WTC11 (cell line): ENCODE data around the gene IFT20. TPM values are rescaled to one million over a fixed set of nuclear protein-coding genes. Genes with fewer than 3 reads are reported as not detected.

Experiments
- ATAC-seq: fragments of 200-7000 bp; cut with Tn5 transposase; 2 replicates; pipeline ENCODE4 v1.10.0; 2021; ENCODE audit warnings: mild to moderate bottlenecking, moderate library complexity
- CTCF ChIA-PET: fragments of 300-600 bp; sonication (Branson Sonifier 250); formaldehyde crosslinking; loops from one replicate; lab custom pipeline; 2021; ENCODE audit warnings: antibody characterized with exemption; lab: Charles Lee
- POLR2A ChIA-PET: fragments of 350-600 bp; sonication (Branson Sonifier 250); formaldehyde crosslinking; loops from one replicate; lab custom pipeline; 2021; ENCODE audit warnings: antibody characterized with exemption; lab: Charles Lee
- DNase-seq: peaks from one replicate; pipeline ENCODE4 v3.0.0; 2021; ENCODE audit warnings: low spot score
- H3K27ac Mint-ChIP-seq: 2 replicates; pipeline ENCODE4 v1.8.0; 2021; ENCODE audit warnings: mixed read lengths
- H3K27me3 Mint-ChIP-seq: 2 replicates; pipeline ENCODE4 v1.8.0; 2021; ENCODE audit warnings: low read depth, mild to moderate bottlenecking, moderate library complexity, mixed read lengths
- H3K36me3 Mint-ChIP-seq: 2 replicates; pipeline ENCODE4 v1.8.0; 2021; ENCODE audit warnings: mixed read lengths
- H3K4me1 Mint-ChIP-seq: 2 replicates; pipeline ENCODE4 v1.8.0; 2022; ENCODE audit warnings: mixed read lengths
- H3K4me3 Mint-ChIP-seq: 2 replicates; pipeline ENCODE4 v1.8.0; 2021; ENCODE audit warnings: mild to moderate bottlenecking, moderate library complexity, mixed read lengths
- H3K9me3 Mint-ChIP-seq: 2 replicates; pipeline ENCODE4 v1.8.0; 2021; ENCODE audit warnings: mixed read lengths
- ATF2 ChIP-seq: sonication (generic); formaldehyde crosslinking; IDR thresholded peaks from 2 replicates; pipeline ENCODE4 v1.8.1; 2022; ENCODE audit warnings: low read depth, missing genetic modification reagents, borderline replicate concordance
- ATF6 ChIP-seq: sonication (generic); formaldehyde crosslinking; IDR thresholded peaks from 2 replicates; pipeline ENCODE4 v1.8.1; 2023; ENCODE audit warnings: mild to moderate bottlenecking, missing genetic modification reagents
- CTCF ChIP-seq: fragments of 200-600 bp; IDR thresholded peaks from 2 replicates; pipeline ENCODE4 v1.8.0; 2022; ENCODE audit warnings: antibody characterized with exemption
- ESRRA ChIP-seq: sonication (generic); formaldehyde crosslinking; IDR thresholded peaks from 2 replicates; pipeline ENCODE4 v1.8.1; 2022; ENCODE audit warnings: mild to moderate bottlenecking, missing genetic modification reagents, borderline replicate concordance
- HMGA2 ChIP-seq: fragments of 250-450 bp; sonication (Bioruptor Pico); IDR thresholded peaks from 2 replicates; pipeline ENCODE4 v1.4.0; 2021; ENCODE audit warnings: mild to moderate bottlenecking, moderate library complexity
- KAT7 ChIP-seq: sonication (generic); formaldehyde crosslinking; IDR thresholded peaks from 2 replicates; pipeline ENCODE4 v1.8.1; 2023; ENCODE audit warnings: missing genetic modification reagents, mild to moderate bottlenecking, borderline replicate concordance
- MAX ChIP-seq: sonication (generic); formaldehyde crosslinking; IDR thresholded peaks from 2 replicates; pipeline ENCODE4 v1.8.0; 2022; ENCODE audit warnings: mild to moderate bottlenecking, missing genetic modification reagents
- NFYB ChIP-seq: sonication (generic); formaldehyde crosslinking; conservative IDR thresholded peaks from 2 replicates; pipeline ENCODE4 v1.8.0; 2022; ENCODE audit warnings: low read depth, missing genetic modification reagents
- NR3C1 ChIP-seq: sonication (generic); formaldehyde crosslinking; conservative IDR thresholded peaks from 2 replicates; pipeline ENCODE4 v1.8.1; 2023; ENCODE audit warnings: low read depth, mild to moderate bottlenecking, missing genetic modification reagents
- OVOL2 ChIP-seq: fragments of 250-450 bp; sonication (Bioruptor Pico); IDR thresholded peaks from 2 replicates; pipeline ENCODE4 v1.9.0; 2021; ENCODE audit warnings: mild to moderate bottlenecking, borderline replicate concordance
- PREB ChIP-seq: sonication (generic); formaldehyde crosslinking; IDR thresholded peaks from 2 replicates; pipeline ENCODE4 v1.8.1; 2022; ENCODE audit warnings: mild to moderate bottlenecking, missing genetic modification reagents, moderate library complexity, borderline replicate concordance
- PRRX2 ChIP-seq: fragments of 250-450 bp; sonication (Bioruptor Pico); IDR thresholded peaks from 2 replicates; pipeline ENCODE4 v1.8.0; 2021; ENCODE audit warnings: mild to moderate bottlenecking
- SMAD4 ChIP-seq: sonication (generic); formaldehyde crosslinking; IDR thresholded peaks from 2 replicates; pipeline ENCODE4 v1.8.0; 2022; ENCODE audit warnings: mild to moderate bottlenecking, missing genetic modification reagents
- TCF7 ChIP-seq: sonication (generic); formaldehyde crosslinking; IDR thresholded peaks from 2 replicates; pipeline ENCODE4 v1.8.0; 2022; ENCODE audit warnings: mild to moderate bottlenecking, low read depth, missing genetic modification reagents, moderate library complexity
- ZNF121 ChIP-seq: sonication (generic); formaldehyde crosslinking; IDR thresholded peaks from 2 replicates; pipeline ENCODE4 v1.8.0; 2023; ENCODE audit warnings: missing genetic modification reagents
- ZNF317 ChIP-seq: sonication (generic); formaldehyde crosslinking; IDR thresholded peaks from 2 replicates; pipeline ENCODE4 v1.8.1; 2023; ENCODE audit warnings: low read depth, mild to moderate bottlenecking, moderate library complexity, missing genetic modification reagents, borderline replicate concordance
- ZNF425 ChIP-seq: fragments of 250-450 bp; sonication (Bioruptor Pico); conservative IDR thresholded peaks from 2 replicates; pipeline ENCODE4 v1.9.0; 2021; ENCODE audit warnings: mild to moderate bottlenecking
- ZSCAN18 ChIP-seq: fragments of 250-450 bp; sonication (Bioruptor Pico); IDR thresholded peaks from 2 replicates; pipeline ENCODE4 v2.1.2; 2022; ENCODE audit warnings: mild to moderate bottlenecking, moderate library complexity
- total RNA-seq: library from RNA; stranded (reverse); gene quantifications from 3 replicates; pipeline ENCODE4 v1.2.3, GENCODE V29; 2021

IFT20 gene
- total RNA-seq, 1 experiment from 2014 or later: 17.6 TPM

GRCh38 chr17:28298449-28298848 is 36.8 kb downstream of the IFT20 start:
- Mint-ChIP-seq H3K27me3 (peaks cover 5% of the 10 kb centered on the region; the same call in 1 of the 2 replicates), H3K4me1 (peaks cover 5% of the 10 kb centered on the region; the same call in 1 of the 2 replicates), H3K27ac (no peak overlapping the region), H3K4me3 (no peak overlapping the region), H3K9me3 (no peaks in the 10 kb centered on the region), H3K36me3 (no peaks in the 10 kb centered on the region)
- ChIA-PET POLR2A (no interaction called here), CTCF (interaction anchor here (0.6 kb wide), 1 partner anchor 16 kb away, joined by 3 read pairs; no protein-coding TSS in a partner anchor)
- no peak for ATAC-seq
- TF ChIP-seq ATF6 (CRISPR knock-in tag) (no peak), NR3C1 (no peak), ZNF121 (CRISPR knock-in tag) (no peak)
- no peak for DNase-seq

- H3K27ac Mint-ChIP-seq: no peak overlapping the region
- DNase-seq (no peak), ATAC-seq (no peak)
- H3K9me3 Mint-ChIP-seq: no peaks in the 10 kb centered on the region
- TF ChIP-seq SMAD4 (CRISPR knock-in tag) (no peak), CTCF (no peak), ZNF425 (CRISPR knock-in tag) (no peak), PRRX2 (CRISPR knock-in tag) (no peak), MAX (CRISPR knock-in tag) (no peak), TCF7 (CRISPR knock-in tag) (no peak), HMGA2 (CRISPR knock-in tag) (no peak), ZSCAN18 (no peak), OVOL2 (CRISPR knock-in tag) (no peak), ZNF317 (no peak), ATF2 (no peak), ESRRA (CRISPR knock-in tag) (no peak), KAT7 (no peak), PREB (CRISPR knock-in tag) (no peak), NFYB (no peak)
- H3K4me1 Mint-ChIP-seq: peaks cover 5% of the 10 kb centered on the region; the same call in 1 of the 2 replicates
- peaks cover 5% of the 10 kb centered on the region; the same call in 1 of the 2 replicates for H3K27me3 Mint-ChIP-seq
- ChIA-PET CTCF (interaction anchor here (0.5 to 0.8 kb wide), 4 partner anchors 14 to 402 kb away, joined by 3 read pairs; no protein-coding TSS in a partner anchor), POLR2A (no interaction called here)
- no peaks in the 10 kb centered on the region for H3K36me3 Mint-ChIP-seq
- H3K4me3 Mint-ChIP-seq: no peak overlapping the region
These were observed 39.3 kb downstream of the IFT20 start for GRCh38 chr17:28295677-28296578.
